ENCODE measurements around the gene HCST. TPM values are rescaled to one million over a fixed set of nuclear protein-coding genes. Genes with fewer than 3 reads are reported as not detected.
A peak's percentile ranks its signal among the peaks of the same experiment; 100 is the strongest.

HCST gene
- total RNA-seq, 1 donor from 2014 or later: 2.3 TPM

- no peak for TF ChIP-seq CTCF (IDR thresholded peaks at IDR 0.05; ENCODE audit: borderline replicate concordance)
- Histone ChIP-seq H3K9me3 (replicated peaks) (peaks cover 3% of the 10 kb centered on the region), H3K27ac (replicated peaks) (no peak overlapping the region), H3K27me3 (ENCODE audit: low read depth) (peaks cover 98% of the 10 kb centered on the region), H3K36me3 (no peaks in the 10 kb centered on the region), H3K4me1 (peaks cover 21% of the 10 kb centered on the region), H3K4me3 (peak overlapping the region; percentile 19)
- intact Hi-C loops (cut with micrococcal nuclease): no loop called here
- no peak for DNase-seq
Measured at GRCh38 chr19:35860436-35860817, 41.9 kb upstream of the HCST start.

- Histone ChIP-seq H3K4me3 (peak overlapping the region; percentile 19), H3K4me1 (peaks cover 19% of the 10 kb centered on the region), H3K36me3 (no peaks in the 10 kb centered on the region), H3K9me3 (replicated peaks) (peaks cover 3% of the 10 kb centered on the region), H3K27me3 (ENCODE audit: low read depth) (peaks cover 99% of the 10 kb centered on the region), H3K27ac (replicated peaks) (no peak overlapping the region)
- DNase-seq: no peak
- no peak for TF ChIP-seq CTCF (IDR thresholded peaks at IDR 0.05; ENCODE audit: borderline replicate concordance)
- intact Hi-C loops (cut with micrococcal nuclease): no loop called here
Measured at GRCh38 chr19:35860818-35861639, 41.3 kb upstream of the HCST start.

GRCh38 chr19:35861640-35862160, 40.6 kb upstream of the HCST start:
- no peak for DNase-seq
- TF ChIP-seq CTCF (IDR thresholded peaks at IDR 0.05; ENCODE audit: borderline replicate concordance): no peak
- Histone ChIP-seq H3K36me3 (no peaks in the 10 kb centered on the region), H3K27me3 (ENCODE audit: low read depth) (peaks cover 99% of the 10 kb centered on the region), H3K4me1 (peaks cover 12% of the 10 kb centered on the region), H3K9me3 (replicated peaks) (peaks cover 3% of the 10 kb centered on the region), H3K27ac (replicated peaks) (no peak overlapping the region), H3K4me3 (no peak overlapping the region)
- intact Hi-C loops (cut with micrococcal nuclease): no loop called here

- intact Hi-C loops (cut with micrococcal nuclease): no loop called here
- Histone ChIP-seq H3K9me3 (replicated peaks) (peaks cover 3% of the 10 kb centered on the region), H3K4me1 (peaks cover 6% of the 10 kb centered on the region), H3K27me3 (ENCODE audit: low read depth) (peaks cover 96% of the 10 kb centered on the region), H3K4me3 (no peak overlapping the region), H3K27ac (replicated peaks) (no peak overlapping the region), H3K36me3 (no peaks in the 10 kb centered on the region)
- no peak for DNase-seq
- TF ChIP-seq CTCF (IDR thresholded peaks at IDR 0.05; ENCODE audit: borderline replicate concordance): no peak
Measured at GRCh38 chr19:35862528-35862927, 39.8 kb upstream of the HCST start.

- Histone ChIP-seq H3K36me3 (no peaks in the 10 kb centered on the region), H3K27me3 (ENCODE audit: low read depth) (peaks cover 96% of the 10 kb centered on the region), H3K27ac (replicated peaks) (no peak overlapping the region), H3K9me3 (replicated peaks) (peaks cover 3% of the 10 kb centered on the region), H3K4me1 (peaks cover 8% of the 10 kb centered on the region), H3K4me3 (no peak overlapping the region)
- intact Hi-C loops (cut with micrococcal nuclease): no loop called here
- no peak for DNase-seq
- TF ChIP-seq CTCF (IDR thresholded peaks at IDR 0.05; ENCODE audit: borderline replicate concordance): no peak
Measured at GRCh38 chr19:35863018-35863417, 39.3 kb upstream of the HCST start.
